ENCODE data around the gene SYNGR4.
"Not testable (repeated sequence)": the region's sequence is repeated elsewhere in the genome, so short reads cannot be mapped to it uniquely, and the experiment has no call there.

SYNGR4 gene

GRCh38 chr19:48386981-48387380 is 22.8 kb downstream of the SYNGR4 start:
- no peak overlapping the region for H3K9ac ChIP-seq (ENCODE audit: low read length)
- no peaks in the 10 kb centered on the region for H3K27me3 ChIP-seq (ENCODE audit: control insufficient read depth, insufficient read depth, low read length)
- no peaks in the 10 kb centered on the region for H3K4me1 ChIP-seq (ENCODE audit: control insufficient read depth, insufficient read depth, low read length)
- peaks cover 26% of the 10 kb centered on the region for H3K36me3 ChIP-seq (ENCODE audit: control insufficient read depth, insufficient read depth, low read length)
- no peak overlapping the region for H3K4me3 ChIP-seq (ENCODE audit: low read length)
- H3K27ac ChIP-seq (ENCODE audit: low read depth, low read length) = no peak overlapping the region

GRCh38 chr19:48390188-48391099 is 26.3 kb downstream of the SYNGR4 start:
- Histone ChIP-seq H3K27ac (ENCODE audit: low read depth, low read length) (peak overlapping the region; percentile 78), H3K9ac (ENCODE audit: low read length) (peak overlapping the region; percentile 100), H3K4me1 (ENCODE audit: control insufficient read depth, insufficient read depth, low read length) (no peaks in the 10 kb centered on the region), H3K27me3 (ENCODE audit: control insufficient read depth, insufficient read depth, low read length) (peaks cover 20% of the 10 kb centered on the region), H3K36me3 (ENCODE audit: control insufficient read depth, insufficient read depth, low read length) (peaks cover 12% of the 10 kb centered on the region), H3K4me3 (ENCODE audit: low read length) (peak overlapping the region; percentile 98)

GRCh38 chr19:48391100-48392005 is 27.2 kb downstream of the SYNGR4 start, which contains the start of gene KDELR1:
Gene KDELR1 (minus strand): TSS chr19:48391551. CDS start chr19:48391358, 193 bp downstream.
- Histone ChIP-seq H3K4me3 (ENCODE audit: low read length) (peak within 1 kb of the TSS; percentile 98), H3K36me3 (ENCODE audit: control insufficient read depth, insufficient read depth, low read length) (peaks cover 6% of the 10 kb centered on the region), H3K4me1 (ENCODE audit: control insufficient read depth, insufficient read depth, low read length) (no peaks in the 10 kb centered on the region), H3K27me3 (ENCODE audit: control insufficient read depth, insufficient read depth, low read length) (peaks cover 29% of the 10 kb centered on the region), H3K9ac (ENCODE audit: low read length) (peak within 1 kb of the TSS; percentile 100), H3K27ac (ENCODE audit: low read depth, low read length) (peak within 1 kb of the TSS; percentile 78)

GRCh38 chr19:48392006-48392344 is 27.8 kb downstream of the SYNGR4 start:
- H3K4me3 ChIP-seq (ENCODE audit: low read length); H3K9ac ChIP-seq (ENCODE audit: low read length); H3K4me1 ChIP-seq (ENCODE audit: control insufficient read depth, insufficient read depth, low read length); H3K27ac ChIP-seq (ENCODE audit: low read depth, low read length); H3K36me3 ChIP-seq (ENCODE audit: control insufficient read depth, insufficient read depth, low read length): not testable (repeated sequence)
- peaks cover 34% of the 10 kb centered on the region for H3K27me3 ChIP-seq (ENCODE audit: control insufficient read depth, insufficient read depth, low read length)

GRCh38 chr19:48392860-48393558 is 28.8 kb downstream of the SYNGR4 start:
- peaks cover 44% of the 10 kb centered on the region for H3K27me3 ChIP-seq (ENCODE audit: control insufficient read depth, insufficient read depth, low read length)
- no peaks in the 10 kb centered on the region for H3K4me1 ChIP-seq (ENCODE audit: control insufficient read depth, insufficient read depth, low read length)
- H3K27ac ChIP-seq (ENCODE audit: low read depth, low read length) = no peak overlapping the region
- H3K9ac ChIP-seq (ENCODE audit: low read length) = no peak overlapping the region
- H3K36me3 ChIP-seq (ENCODE audit: control insufficient read depth, insufficient read depth, low read length) = peaks cover 4% of the 10 kb centered on the region
- no peak overlapping the region for H3K4me3 ChIP-seq (ENCODE audit: low read length)

GRCh38 chr19:48393559-48394330 is 29.6 kb downstream of the SYNGR4 start, which contains the start of gene GRIN2D:
Gene GRIN2D (plus strand): TSS chr19:48393668. CDS start chr19:48398393, 4,725 bp downstream.
- Histone ChIP-seq H3K27me3 (ENCODE audit: control insufficient read depth, insufficient read depth, low read length) (peaks cover 46% of the 10 kb centered on the region), H3K4me3 (ENCODE audit: low read length) (no peak within 1 kb of the TSS), H3K36me3 (ENCODE audit: control insufficient read depth, insufficient read depth, low read length) (peaks cover 3% of the 10 kb centered on the region), H3K27ac (ENCODE audit: low read depth, low read length) (no peak within 1 kb of the TSS), H3K9ac (ENCODE audit: low read length) (no peak within 1 kb of the TSS), H3K4me1 (ENCODE audit: control insufficient read depth, insufficient read depth, low read length) (no peaks in the 10 kb centered on the region)

GRCh38 chr19:48394331-48395169 is 30.4 kb downstream of the SYNGR4 start:
- no peaks in the 10 kb centered on the region for H3K4me1 ChIP-seq (ENCODE audit: control insufficient read depth, insufficient read depth, low read length)

GRCh38 chr19:48395170-48395455 is 30.9 kb downstream of the SYNGR4 start:
- no peaks in the 10 kb centered on the region for H3K4me1 ChIP-seq (ENCODE audit: control insufficient read depth, insufficient read depth, low read length)
- H3K27me3 ChIP-seq (ENCODE audit: control insufficient read depth, insufficient read depth, low read length) = peaks cover 46% of the 10 kb centered on the region
- no peak overlapping the region for H3K4me3 ChIP-seq (ENCODE audit: low read length)

More at GRCh38 chr19:48394331-48395169, 30.4 kb downstream of the SYNGR4 start:
- Histone ChIP-seq H3K27ac (ENCODE audit: low read depth, low read length) (no peak overlapping the region), H3K36me3 (ENCODE audit: control insufficient read depth, insufficient read depth, low read length) (no peaks in the 10 kb centered on the region), H3K27me3 (ENCODE audit: control insufficient read depth, insufficient read depth, low read length) (peaks cover 46% of the 10 kb centered on the region), H3K9ac (ENCODE audit: low read length) (no peak overlapping the region), H3K4me3 (ENCODE audit: low read length) (no peak overlapping the region)

GRCh38 chr19:48395499-48395898 is 31.3 kb downstream of the SYNGR4 start:
- Histone ChIP-seq H3K9ac (ENCODE audit: low read length) (no peak overlapping the region), H3K36me3 (ENCODE audit: control insufficient read depth, insufficient read depth, low read length) (no peaks in the 10 kb centered on the region), H3K27ac (ENCODE audit: low read depth, low read length) (no peak overlapping the region), H3K4me3 (ENCODE audit: low read length) (no peak overlapping the region), H3K27me3 (ENCODE audit: control insufficient read depth, insufficient read depth, low read length) (peaks cover 46% of the 10 kb centered on the region), H3K4me1 (ENCODE audit: control insufficient read depth, insufficient read depth, low read length) (no peaks in the 10 kb centered on the region)

More at GRCh38 chr19:48395170-48395455, 30.9 kb downstream of the SYNGR4 start:
- Histone ChIP-seq H3K27ac (ENCODE audit: low read depth, low read length) (no peak overlapping the region), H3K9ac (ENCODE audit: low read length) (no peak overlapping the region), H3K36me3 (ENCODE audit: control insufficient read depth, insufficient read depth, low read length) (no peaks in the 10 kb centered on the region)

- Histone ChIP-seq H3K4me1 (ENCODE audit: control insufficient read depth, insufficient read depth, low read length) (no peaks in the 10 kb centered on the region), H3K27ac (ENCODE audit: low read depth, low read length) (no peak overlapping the region), H3K36me3 (ENCODE audit: control insufficient read depth, insufficient read depth, low read length) (no peaks in the 10 kb centered on the region), H3K4me3 (ENCODE audit: low read length) (no peak overlapping the region), H3K9ac (ENCODE audit: low read length) (no peak overlapping the region), H3K27me3 (ENCODE audit: control insufficient read depth, insufficient read depth, low read length) (peaks cover 46% of the 10 kb centered on the region)
Observed at GRCh38 chr19:48396016-48396823, 32.1 kb downstream of the SYNGR4 start.
